Stimulated activated CD4-positive, alpha-beta T cell treated with anti-CD3 and anti-CD28 coated beads, Interleukin-1b, Interleukin-23, amount 100 ng/mL, for 24 hours (primary cell): ENCODE data around the gene MVP.
A peak's percentile ranks its signal among the peaks of the same experiment; 100 is the strongest.

Source experiments
- DNase-seq, 4 experiments: peaks; one replicate each; pipeline ENCODE4 v3.0.0-alpha.2; 2020; ENCODE audit warnings: low read depth in 4 of 4, low spot score in 1 of 4

Gene MVP

GRCh38 chr16:29841631-29842030, 21.4 kb downstream of the MVP start:
- DNase-seq: no peak

GRCh38 chr16:29842732-29843346, 22.6 kb downstream of the MVP start:
- no peak for DNase-seq

DNA sequence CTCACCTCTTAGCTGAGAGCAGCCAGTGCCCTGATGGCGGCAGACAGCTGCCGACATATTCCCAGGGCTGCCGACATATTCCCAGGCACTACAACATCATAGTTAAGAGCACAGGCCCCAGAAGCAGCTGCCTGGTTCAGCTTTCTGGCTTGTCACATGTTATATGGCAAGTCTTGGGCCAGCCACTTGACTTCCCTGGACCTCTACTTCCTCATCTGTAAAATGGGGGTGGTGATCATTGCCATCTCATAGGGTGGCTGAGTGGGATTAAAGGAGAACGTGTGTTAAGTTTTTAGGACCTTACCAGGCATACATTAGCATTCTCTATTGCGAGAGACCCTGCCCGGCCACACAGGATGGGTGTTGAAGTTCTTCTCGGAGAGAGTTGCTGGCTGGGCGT, 23.7 kb downstream of the MVP start:
- DNase-seq: no peak

DNA sequence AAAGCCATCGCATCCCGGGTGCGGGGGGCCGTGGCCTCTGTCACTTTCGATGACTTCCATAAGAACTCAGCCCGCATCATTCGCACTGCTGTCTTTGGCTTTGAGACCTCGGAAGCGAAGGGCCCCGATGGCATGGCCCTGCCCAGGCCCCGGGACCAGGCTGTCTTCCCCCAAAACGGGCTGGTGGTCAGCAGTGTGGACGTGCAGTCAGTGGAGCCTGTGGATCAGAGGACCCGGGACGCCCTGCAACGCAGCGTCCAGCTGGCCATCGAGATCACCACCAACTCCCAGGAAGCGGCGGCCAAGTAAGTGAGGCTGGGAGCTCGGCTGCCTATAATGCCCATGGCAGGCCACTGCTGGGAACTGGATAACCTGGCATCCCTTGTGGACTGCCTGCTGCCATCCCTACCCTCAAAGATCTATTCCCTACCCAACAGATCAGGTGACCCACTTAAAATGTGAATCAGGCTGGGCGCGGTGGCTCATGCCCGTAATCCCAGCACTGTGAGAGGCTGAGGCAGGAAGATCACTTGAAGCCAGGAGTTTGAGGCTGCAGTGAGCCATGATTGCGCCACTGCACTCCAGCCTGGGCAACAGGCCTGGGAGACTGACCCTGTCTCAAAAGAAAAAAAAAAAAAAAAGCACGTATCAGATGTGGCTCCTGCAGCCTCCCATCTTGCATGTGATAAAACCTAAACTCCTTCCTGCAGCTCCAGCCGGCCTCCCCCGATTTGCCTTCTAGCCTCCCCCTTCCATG, 24.5 kb downstream of the MVP start:
- no peak for DNase-seq

- DNase-seq: no peak
These were observed 25.4 kb downstream of the MVP start for GRCh38 chr16:29845656-29846055.

GRCh38 chr16:29848420-29849297, 28.4 kb downstream of the MVP start:
- peak; percentile 64 to 76 (median 72) for DNase-seq

DNA sequence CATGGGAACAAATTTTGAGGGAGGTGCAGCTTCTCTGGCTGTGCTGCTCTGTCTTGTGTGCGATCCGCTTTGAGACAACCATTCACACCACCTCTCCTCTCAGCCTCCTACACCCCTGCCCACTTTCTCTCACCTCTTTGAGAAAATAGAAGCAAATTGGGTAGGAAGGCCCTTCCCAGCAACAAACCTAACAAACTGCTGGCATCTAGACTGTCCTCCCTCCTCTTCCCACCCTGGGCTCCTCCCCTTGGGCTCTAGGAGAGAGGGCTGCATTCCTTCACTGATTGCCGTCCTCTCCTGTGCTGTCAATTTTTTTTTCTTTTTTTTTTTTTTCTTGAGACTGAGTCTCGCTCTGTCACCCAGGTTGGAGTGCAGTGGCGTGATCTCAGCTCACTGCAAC, 29.2 kb downstream of the MVP start:
- no peak for DNase-seq

- DNase-seq: no peak
These were observed 30.7 kb downstream of the MVP start for GRCh38 chr16:29850998-29851397.

GRCh38 chr16:29852654-29853053, 32.4 kb downstream of the MVP start:
- no peak for DNase-seq

GRCh38 chr16:29854520-29855100, 34.3 kb downstream of the MVP start:
- no peak for DNase-seq

- DNase-seq: no peak
These were observed 37.0 kb downstream of the MVP start for GRCh38 chr16:29857133-29857760.

DNA sequence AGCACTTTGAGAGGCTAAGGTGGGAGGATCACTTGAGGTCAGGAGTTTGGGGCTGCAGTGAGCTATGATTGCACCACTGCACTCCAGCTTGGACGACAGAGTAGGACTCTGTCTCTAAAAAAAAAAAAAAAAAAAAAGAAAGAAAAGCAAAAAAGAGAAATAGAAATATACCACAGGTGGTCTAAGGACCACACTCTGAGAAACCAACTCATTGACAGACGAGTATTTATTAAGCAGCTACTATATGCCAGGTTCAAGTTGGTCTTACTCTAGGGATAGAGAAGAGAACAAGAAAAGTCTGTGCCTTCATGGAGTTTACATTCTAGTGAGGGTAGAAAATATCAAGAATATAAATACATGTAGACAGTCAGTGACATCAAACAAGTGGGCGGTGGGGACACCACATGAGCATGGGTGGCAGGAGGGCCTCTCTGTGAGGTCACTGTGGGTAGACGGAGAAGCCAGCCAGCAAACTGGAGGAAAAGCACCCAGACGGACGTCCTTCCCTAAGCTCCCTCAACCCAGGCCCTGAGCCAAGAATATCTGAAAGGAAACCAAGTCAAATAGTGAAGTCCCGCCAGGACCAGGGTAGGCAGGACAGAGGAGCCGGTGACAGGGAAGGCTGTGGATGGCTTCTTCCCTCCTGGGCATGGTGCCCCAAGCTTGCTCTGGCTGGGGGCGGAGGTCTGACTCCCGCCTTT, 38.0 kb downstream of the MVP start:
- DNase-seq: no peak

- DNase-seq: no peak
These were observed 38.7 kb downstream of the MVP start for GRCh38 chr16:29858974-29859373.

- DNase-seq: no peak
These were observed 40.0 kb downstream of the MVP start for GRCh38 chr16:29860218-29860617.

GRCh38 chr16:29862383-29862883, 42.2 kb downstream of the MVP start:
- no peak for DNase-seq

DNA sequence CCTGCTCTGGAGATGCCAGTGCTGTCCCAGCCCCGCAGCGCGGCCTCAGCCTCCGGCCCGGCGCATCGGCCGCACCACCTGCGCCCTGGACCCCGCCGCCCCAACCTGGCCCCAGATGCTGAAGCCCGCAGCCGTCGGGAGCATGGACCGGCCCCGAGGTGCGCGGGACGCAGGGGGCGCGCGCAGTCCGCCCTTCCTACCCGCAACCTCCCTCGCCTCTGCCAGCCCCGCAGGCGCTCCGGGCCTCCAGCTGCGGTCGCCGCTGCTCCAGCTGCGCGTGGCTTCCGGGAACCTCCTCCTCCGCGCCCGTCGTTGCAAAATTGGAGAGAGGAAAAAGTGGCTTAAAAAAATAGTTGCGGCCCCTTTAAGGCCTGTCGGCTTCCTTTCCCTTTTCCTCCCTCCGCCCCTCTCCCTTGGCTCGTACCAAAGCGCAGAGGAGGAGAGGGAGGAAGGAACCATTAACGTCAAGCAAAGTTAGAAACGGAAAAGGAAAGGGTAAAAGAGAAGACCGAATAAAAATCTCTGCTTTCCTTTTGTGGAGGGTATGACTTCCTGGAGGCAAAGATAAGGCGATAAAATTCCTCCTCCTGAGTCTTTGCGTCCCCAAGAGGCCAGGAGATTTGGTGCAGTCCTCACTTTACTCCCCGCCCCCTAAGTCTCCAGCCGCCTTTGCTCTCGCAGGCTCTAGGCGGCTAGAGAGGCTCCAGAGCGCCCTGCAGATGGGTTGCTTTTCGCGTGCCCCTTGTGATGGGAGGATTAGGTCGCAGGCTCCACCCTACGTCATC, 42.8 kb downstream of the MVP start, which contains the start of gene CDIPT:
TSS of gene CDIPT (minus strand) at position 343 of the 785 bp plus-strand sequence. CDS start 369 bp downstream, outside the sequence.
- DNase-seq: peak; percentile 76 to 89 (median 86)

- DNase-seq: no peak
These were observed 43.4 kb downstream of the MVP start for GRCh38 chr16:29863669-29863984.

DNA sequence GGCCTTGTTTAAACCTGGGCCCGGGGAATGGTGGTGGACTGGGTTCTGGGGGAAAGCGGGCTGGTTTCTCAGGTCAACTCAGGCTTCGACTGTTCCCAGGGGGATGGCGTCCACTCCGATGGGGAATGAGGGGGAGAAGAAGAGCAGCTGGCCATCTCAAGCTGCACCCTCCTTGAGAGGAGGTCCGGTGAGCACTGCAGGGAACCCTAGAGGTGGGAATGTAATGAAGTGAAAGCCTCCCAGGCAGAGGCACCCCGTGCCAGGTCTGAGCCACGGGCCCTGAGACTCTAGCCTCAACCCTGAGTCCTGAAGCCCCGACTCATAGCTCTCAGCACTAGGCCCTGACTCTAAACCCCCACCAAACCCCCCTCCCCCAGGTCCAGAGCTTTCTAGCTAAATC, 43.9 kb downstream of the MVP start:
- DNase-seq: no peak

DNA sequence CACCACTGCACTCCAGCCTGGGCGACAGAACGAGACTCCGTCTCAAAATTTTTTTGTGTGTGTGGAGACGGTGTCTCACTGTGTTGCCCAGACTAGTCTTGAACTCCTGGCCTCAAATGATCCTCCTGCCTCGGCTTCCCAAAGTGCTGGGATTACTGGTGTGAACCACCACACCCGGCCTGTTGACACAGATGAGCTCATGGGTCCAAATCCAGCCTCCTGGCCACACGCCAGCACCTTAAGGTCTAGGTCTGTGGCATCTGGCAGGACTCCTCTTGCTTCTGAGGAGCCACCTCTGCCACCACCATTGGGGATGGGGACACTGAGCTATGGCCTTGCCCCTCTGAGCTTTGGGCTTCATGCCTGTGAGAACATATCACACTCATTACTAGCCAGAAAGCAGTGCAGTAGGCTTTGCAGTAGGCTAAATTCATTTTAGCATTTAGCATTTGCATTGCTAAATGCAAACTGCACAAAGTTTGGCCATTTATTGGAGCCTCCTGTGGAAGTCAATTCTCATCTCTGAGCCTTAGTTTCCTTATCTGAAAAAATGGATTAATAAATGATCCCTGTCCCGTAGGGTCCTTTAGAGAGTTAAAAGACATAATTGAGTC, 48.2 kb downstream of the MVP start:
- DNase-seq: no peak
